Fibroblast of mammary gland (primary cell): Measurements from ENCODE around the gene LTV1.

Experiments used
- DNase-seq: peaks from one replicate; pipeline ENCODE4 v3.0.0-alpha.2; 2010; ENCODE audit warnings: low read depth
- H3K4me3 ChIP-seq: 2 replicates; pipeline ENCODE4 v1.5.1; 2011; ENCODE audit warnings: low read depth, mild to moderate bottlenecking, low read length, moderate library complexity; ENCODE audit not compliant: control insufficient read depth
- CTCF ChIP-seq: conservative IDR thresholded peaks from 2 replicates; pipeline ENCODE4 v1.5.1; 2011; ENCODE audit warnings: low read depth, low read length, inconsistent platforms; ENCODE audit not compliant: control insufficient read depth, insufficient read depth

Gene LTV1

DNA sequence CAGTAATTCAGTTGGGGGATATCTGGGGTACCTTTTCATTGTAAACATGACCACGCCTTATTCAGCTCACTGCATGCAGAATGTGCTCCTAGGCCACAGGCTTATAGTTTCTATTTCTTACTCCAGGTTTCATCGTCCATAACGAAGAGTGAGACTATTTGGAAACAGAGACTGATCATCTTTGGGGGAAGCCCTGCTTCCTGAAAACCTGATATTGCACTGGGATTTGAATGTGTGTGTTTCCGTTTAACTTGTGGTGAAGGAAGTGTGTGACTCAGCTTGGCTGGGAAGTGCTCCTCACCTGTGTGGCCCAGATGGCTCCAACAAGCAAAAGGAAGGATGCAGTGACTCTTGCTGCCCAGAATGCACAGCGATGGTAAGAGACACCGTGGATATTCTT, 19.6 kb upstream of the LTV1 start:
- H3K4me3 ChIP-seq = no peak overlapping the region
- no peak for TF ChIP-seq CTCF
- DNase-seq = peak; percentile 32

GRCh38 chr6:143828572-143828971, 14.6 kb upstream of the LTV1 start:
- no peak for TF ChIP-seq CTCF
- no peak overlapping the region for H3K4me3 ChIP-seq
- no peak for DNase-seq

DNA sequence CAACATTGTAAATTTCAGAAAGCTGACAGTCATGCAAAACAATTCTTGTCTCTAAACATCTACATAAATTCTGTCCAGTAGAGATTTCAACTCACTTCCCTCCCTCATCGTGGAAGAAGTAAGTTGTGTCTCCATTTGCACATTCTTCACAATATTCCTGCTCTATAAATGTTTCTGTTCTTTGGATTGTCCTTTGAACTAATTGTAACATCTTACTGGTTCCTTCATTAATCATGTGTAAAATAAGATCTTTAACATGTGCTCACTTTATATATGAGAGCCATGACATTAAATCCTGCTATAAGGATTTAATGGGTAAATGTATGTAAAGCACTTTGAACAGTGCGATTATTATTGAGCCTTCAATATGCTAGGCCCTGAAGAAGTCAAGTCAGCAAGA, 7.0 kb upstream of the LTV1 start:
- H3K4me3 ChIP-seq = no peak overlapping the region
- no peak for TF ChIP-seq CTCF
- DNase-seq = no peak

GRCh38 chr6:143838395-143838794, 4.7 kb upstream of the LTV1 start:
- no peak overlapping the region for H3K4me3 ChIP-seq
- TF ChIP-seq CTCF = no peak
- DNase-seq = no peak

GRCh38 chr6:143839196-143839595, 3.9 kb upstream of the LTV1 start:
- no peak for TF ChIP-seq CTCF
- DNase-seq = no peak
- no peak overlapping the region for H3K4me3 ChIP-seq

- no peak for TF ChIP-seq CTCF
- no peak overlapping the region for H3K4me3 ChIP-seq
These were observed 2.4 kb upstream of the LTV1 start for GRCh38 chr6:143840595-143841265.

GRCh38 chr6:143842461-143842901, 657 bp upstream of the LTV1 start:
- no peak for TF ChIP-seq CTCF
- peak overlapping the region; percentile 77 for H3K4me3 ChIP-seq
- no peak for DNase-seq

More at GRCh38 chr6:143840595-143841265, 2.4 kb upstream of the LTV1 start:
- no peak for DNase-seq
